Naive thymus-derived CD4-positive, alpha-beta T cell (primary cell): ENCODE data around the gene ATG7. TPM values are rescaled to one million over a fixed set of nuclear protein-coding genes. Genes with fewer than 3 reads are reported as not detected.

Experiments
- ATAC-seq: fragments of 150-1000 bp; cut with Tn5 transposase; 2 replicates; pipeline ENCODE4 v1.10.0; 2021; ENCODE audit warnings: mild to moderate bottlenecking, moderate library complexity
- CTCF ChIA-PET: fragments of 350-600 bp; sonication (Branson Sonifier 250); formaldehyde crosslinking; loops from one replicate; lab custom pipeline; 2021; ENCODE audit warnings: antibody characterized with exemption; lab: Charles Lee
- POLR2A ChIA-PET: fragments of 350-600 bp; sonication (Branson Sonifier 250); formaldehyde crosslinking; loops from one replicate; lab custom pipeline; 2021; ENCODE audit warnings: antibody characterized with exemption, inconsistent platforms; lab: Charles Lee
- DNase-seq, 9 donors: peaks; one replicate each; pipeline versions ENCODE4 v3.0.0 to v3.0.0-alpha.2; 2020 to 2022; ENCODE audit warnings: mixed read lengths in 1 of 9
- H3K27ac ChIP-seq: one replicate; pipeline ENCODE4 v1.7.0; 2013; ENCODE audit warnings: mild to moderate bottlenecking, low read depth, low read length, moderate library complexity
- H3K27me3 ChIP-seq, 2 donors: one replicate each; pipeline ENCODE4 v1.7.0; 2013; ENCODE audit warnings: low read length in 2 of 2, mild to moderate bottlenecking in 2 of 2, moderate library complexity in 2 of 2; ENCODE audit not compliant: control insufficient read depth in 2 of 2, insufficient read depth in 2 of 2
- H3K36me3 ChIP-seq, 3 experiments: 1 replicate in 2 of 3; 2 replicates in 1 of 3; pipeline ENCODE4 v1.7.0; 2013; ENCODE audit warnings: low read length in 3 of 3, mild to moderate bottlenecking in 3 of 3, moderate library complexity in 1 of 3; ENCODE audit not compliant: insufficient read depth in 3 of 3, control insufficient read depth in 2 of 3
- H3K4me1 ChIP-seq, 2 donors: one replicate each; pipeline ENCODE4 v1.7.0; 2013; ENCODE audit warnings: low read length in 2 of 2, mild to moderate bottlenecking in 2 of 2, moderate library complexity in 1 of 2; ENCODE audit not compliant: control insufficient read depth in 2 of 2, insufficient read depth in 2 of 2
- H3K4me3 ChIP-seq: 2 replicates; pipeline ENCODE4 v1.7.0; 2013; ENCODE audit warnings: mild to moderate bottlenecking, low read length
- H3K9me3 ChIP-seq, 3 experiments: 1 replicate in 2 of 3; 2 replicates in 1 of 3; pipeline ENCODE4 v1.7.0; 2013; ENCODE audit warnings: low read length in 3 of 3; ENCODE audit not compliant: control insufficient read depth in 2 of 3
- H3K27ac Mint-ChIP-seq, 9 donors: one replicate each; pipeline ENCODE4 v1.8.0; 2020 to 2022; ENCODE audit warnings: mixed read lengths in 9 of 9, mild to moderate bottlenecking in 8 of 9, moderate library complexity in 5 of 9, inconsistent platforms in 2 of 9
- H3K27me3 Mint-ChIP-seq, 5 donors: one replicate each; pipeline ENCODE4 v1.8.0; 2021 to 2022; ENCODE audit warnings: mixed read lengths in 5 of 5, mild to moderate bottlenecking in 1 of 5
- H3K36me3 Mint-ChIP-seq, 5 donors: one replicate each; pipeline ENCODE4 v1.8.0; 2020 to 2022; ENCODE audit warnings: mixed read lengths in 5 of 5, mild to moderate bottlenecking in 3 of 5, inconsistent platforms in 1 of 5
- H3K4me1 Mint-ChIP-seq, 7 donors: one replicate each; pipeline ENCODE4 v1.8.0; 2020 to 2022; ENCODE audit warnings: mixed read lengths in 7 of 7, mild to moderate bottlenecking in 3 of 7, inconsistent platforms in 1 of 7
- H3K4me3 Mint-ChIP-seq, 10 donors: one replicate each; pipeline ENCODE4 v1.8.0; 2020 to 2022; ENCODE audit warnings: mild to moderate bottlenecking in 10 of 10, mixed read lengths in 10 of 10, moderate library complexity in 6 of 10, inconsistent platforms in 2 of 10
- H3K9me3 Mint-ChIP-seq, 11 donors: one replicate each; pipeline ENCODE4 v1.8.0; 2020 to 2022; ENCODE audit warnings: mixed read lengths in 11 of 11, mild to moderate bottlenecking in 4 of 11, inconsistent platforms in 1 of 11, moderate library complexity in 1 of 11
- intact Hi-C, 2 donors: fragments of 100-400 bp; cut with micrococcal nuclease; formaldehyde crosslinking; loops; one replicate each; pipeline ENCODE4 v1.15.1; 2023
- polyA plus RNA-seq, 2 donors: library from polyadenylated mRNA; unstranded; fragments of 300-500 nt; fragmentation: Illumina TruSeq; gene quantifications; one replicate each; pipeline ENCODE4 v1.2.3, GENCODE V29; 2021
- total RNA-seq, 6 experiments: library from RNA in 5 of 6; stranded (reverse) in 5 of 6; gene quantifications; 1 replicate in 5 of 6; 2 replicates in 1 of 6; pipeline ENCODE4 v1.2.3 and lab custom pipeline; 2021 to 2026

Gene ATG7, protein sequence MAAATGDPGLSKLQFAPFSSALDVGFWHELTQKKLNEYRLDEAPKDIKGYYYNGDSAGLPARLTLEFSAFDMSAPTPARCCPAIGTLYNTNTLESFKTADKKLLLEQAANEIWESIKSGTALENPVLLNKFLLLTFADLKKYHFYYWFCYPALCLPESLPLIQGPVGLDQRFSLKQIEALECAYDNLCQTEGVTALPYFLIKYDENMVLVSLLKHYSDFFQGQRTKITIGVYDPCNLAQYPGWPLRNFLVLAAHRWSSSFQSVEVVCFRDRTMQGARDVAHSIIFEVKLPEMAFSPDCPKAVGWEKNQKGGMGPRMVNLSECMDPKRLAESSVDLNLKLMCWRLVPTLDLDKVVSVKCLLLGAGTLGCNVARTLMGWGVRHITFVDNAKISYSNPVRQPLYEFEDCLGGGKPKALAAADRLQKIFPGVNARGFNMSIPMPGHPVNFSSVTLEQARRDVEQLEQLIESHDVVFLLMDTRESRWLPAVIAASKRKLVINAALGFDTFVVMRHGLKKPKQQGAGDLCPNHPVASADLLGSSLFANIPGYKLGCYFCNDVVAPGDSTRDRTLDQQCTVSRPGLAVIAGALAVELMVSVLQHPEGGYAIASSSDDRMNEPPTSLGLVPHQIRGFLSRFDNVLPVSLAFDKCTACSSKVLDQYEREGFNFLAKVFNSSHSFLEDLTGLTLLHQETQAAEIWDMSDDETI
- total RNA-seq (10 to 100 TPM; 27.0 to 80.3 (median 39.8) TPM), polyA plus RNA-seq (10 to 100 TPM; 12.0 to 15.8 TPM), total RNA-seq (lab: John Stamatoyannopoulos, UW) (33.2 reads per million, percentile 62 among the genes with 10 or more reads in this experiment)

DNA sequence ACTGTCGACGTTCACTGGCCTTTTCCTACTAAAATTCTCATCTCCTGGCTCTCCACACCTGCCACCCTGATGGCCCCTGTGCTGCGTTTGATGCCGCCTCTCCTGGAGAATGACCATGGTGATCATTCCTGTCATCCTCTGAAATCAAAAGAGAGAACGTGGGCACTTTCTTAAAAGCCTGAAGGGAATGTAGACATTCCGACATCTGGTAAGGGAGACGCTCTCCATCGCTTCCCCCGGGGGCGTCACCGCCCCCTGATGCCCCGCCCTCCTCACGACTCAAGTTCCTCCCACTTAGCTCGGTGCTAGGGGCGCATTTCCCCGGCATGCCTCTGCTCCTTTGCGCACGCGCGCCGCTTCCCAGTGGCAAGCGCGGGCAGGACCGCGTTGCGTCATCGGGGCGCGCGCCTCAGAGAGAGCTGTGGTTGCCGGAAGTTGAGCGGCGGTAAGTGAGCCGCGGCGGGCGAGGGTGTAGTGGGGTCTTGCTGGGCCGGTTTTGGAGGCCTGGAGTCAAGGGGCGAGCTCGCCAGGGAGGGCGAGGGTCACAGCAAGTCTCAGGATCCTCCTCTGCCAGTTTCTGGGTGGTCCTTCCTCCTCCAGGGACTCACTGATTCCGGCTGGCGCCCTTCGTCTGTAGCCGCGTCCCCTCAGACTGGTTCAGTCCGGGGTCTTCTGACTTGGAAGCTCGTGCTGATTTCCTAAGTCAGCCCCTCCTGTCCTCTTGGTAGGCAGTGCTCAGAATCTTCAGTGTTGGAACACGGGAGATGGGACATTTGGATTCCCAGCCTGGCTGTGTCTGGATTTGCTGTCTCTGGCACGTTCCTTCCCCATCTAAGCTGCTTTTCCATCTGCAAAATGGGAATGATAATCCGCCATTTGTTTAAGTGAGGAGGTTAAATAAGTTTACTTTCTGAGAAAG is at the start of gene ATG7:
ATG7 (plus strand) TSS at position 412 of the 919 bp plus-strand sequence. CDS start 26,299 bp downstream, outside the sequence.
- Histone ChIP-seq H3K4me3 (peak within 1 kb of the TSS; percentile 79), H3K27ac (peak within 1 kb of the TSS; percentile 92), H3K4me1 (peaks cover 13 to 17% of the 10 kb centered on the region in 2 donors), H3K36me3 (peaks cover 0 to 9% (median 0%) of the 10 kb centered on the region in 3 experiments), H3K27me3 (no peaks in the 10 kb centered on the region), H3K9me3 (no peaks in the 10 kb centered on the region)
- peaks cover 34 to 56% (median 49%) of the 10 kb centered on the region in 7 donors for H3K4me1 Mint-ChIP-seq
- POLR2A ChIA-PET, result interaction anchor here (0.5 to 2.1 kb wide), 13 partner anchors 10 to 1392 kb away, joined by 3 to 21 read pairs (median 4); partner anchors contain the start of genes RAF1, TAMM41, TSEN2 and VGLL4
- CTCF ChIA-PET, result interaction anchor here (0.6 to 1.3 kb wide), 2 partner anchors 19 to 48 kb away, joined by 3 to 5 read pairs; no protein-coding TSS in a partner anchor
- H3K27ac Mint-ChIP-seq, result peak within 1 kb of the TSS; percentile 93 to 99 (median 98)
- intact Hi-C loops, result loop anchor here (1.0 to 10.0 kb wide), 12 partner anchors 19 to 1283 kb away; partner anchors contain the start of genes TAMM41 (in 2 of the 2), VGLL4 (in 2 of the 2), FANCD2 (in 1 of the 2) and MKRN2 (in 1 of the 2)
- H3K27me3 Mint-ChIP-seq, result peaks cover 0 to 2% (median 2%) of the 10 kb centered on the region in 5 donors
- H3K4me3 Mint-ChIP-seq, result peak within 1 kb of the TSS; percentile 90 to 98 (median 96)
- H3K9me3 Mint-ChIP-seq, result peaks cover 0 to 7% (median 3%) of the 10 kb centered on the region in 11 donors
- ATAC-seq (peak; percentile 96), DNase-seq (peak; percentile 95 to 98 (median 97))
- H3K36me3 Mint-ChIP-seq, result peaks cover 10 to 26% (median 25%) of the 10 kb centered on the region in 5 donors

DNA sequence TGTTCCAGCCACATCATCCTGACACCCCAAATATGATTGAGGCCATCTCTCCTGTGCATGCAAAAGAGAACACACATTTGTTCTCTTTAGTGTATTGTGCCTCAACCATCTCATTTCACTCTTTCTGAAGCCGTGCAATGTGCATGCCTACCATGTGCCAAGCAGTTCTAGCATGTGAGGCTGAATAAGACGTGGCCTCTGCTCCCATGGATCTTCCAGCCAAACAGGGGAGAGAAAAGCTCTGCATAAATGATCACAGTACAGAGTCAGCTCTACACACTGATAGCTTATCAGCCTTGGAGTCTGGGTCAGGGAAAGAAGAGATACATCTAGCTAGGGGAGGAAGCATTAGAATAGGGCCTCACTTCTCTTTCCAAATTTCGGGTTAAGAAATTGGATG is 48.2 kb upstream of the ATG7 start:
- ATAC-seq (no peak), DNase-seq (no peak)
- no peak overlapping the region for H3K27ac Mint-ChIP-seq
- Histone ChIP-seq H3K36me3 (no peaks in the 10 kb centered on the region), H3K9me3 (no peaks in the 10 kb centered on the region), H3K4me3 (no peak overlapping the region), H3K27me3 (no peaks in the 10 kb centered on the region), H3K4me1 (no peaks in the 10 kb centered on the region), H3K27ac (no peak overlapping the region)
- no peaks in the 10 kb centered on the region for H3K36me3 Mint-ChIP-seq
- no peak overlapping the region for H3K4me3 Mint-ChIP-seq
- H3K27me3 Mint-ChIP-seq, result peaks cover 0 to 4% (median 0%) of the 10 kb centered on the region in 5 donors
- no peaks in the 10 kb centered on the region for H3K9me3 Mint-ChIP-seq
- ChIA-PET CTCF (interaction anchor here (0.6 kb wide), 1 partner anchor 81 kb away, joined by 3 read pairs; no protein-coding TSS in a partner anchor), POLR2A (no interaction called here)
- intact Hi-C loops, result no loop called here
- peaks cover 0 to 16% (median 9%) of the 10 kb centered on the region in 7 donors for H3K4me1 Mint-ChIP-seq

DNA sequence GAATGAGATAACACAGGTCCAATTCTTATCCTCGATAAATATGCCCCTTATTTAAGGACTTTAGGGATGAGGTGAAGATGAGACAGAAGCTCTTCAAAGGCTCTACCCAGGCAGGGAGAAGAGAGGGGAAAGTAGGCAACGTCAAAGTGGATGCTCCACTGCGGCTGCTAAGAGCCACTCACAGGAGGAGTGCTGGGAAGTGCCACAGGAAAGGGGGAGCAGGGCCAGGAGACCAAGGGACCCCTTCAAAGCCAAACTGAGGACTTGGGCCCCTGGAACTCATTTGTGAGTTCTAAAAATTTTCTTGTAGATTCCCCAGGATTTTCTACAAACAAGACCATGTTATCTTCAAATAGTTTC is 47.3 kb upstream of the ATG7 start:
- H3K4me3 Mint-ChIP-seq, result no peak overlapping the region
- CTCF ChIA-PET, result no interaction called here
- DNase-seq, result no peak

DNA sequence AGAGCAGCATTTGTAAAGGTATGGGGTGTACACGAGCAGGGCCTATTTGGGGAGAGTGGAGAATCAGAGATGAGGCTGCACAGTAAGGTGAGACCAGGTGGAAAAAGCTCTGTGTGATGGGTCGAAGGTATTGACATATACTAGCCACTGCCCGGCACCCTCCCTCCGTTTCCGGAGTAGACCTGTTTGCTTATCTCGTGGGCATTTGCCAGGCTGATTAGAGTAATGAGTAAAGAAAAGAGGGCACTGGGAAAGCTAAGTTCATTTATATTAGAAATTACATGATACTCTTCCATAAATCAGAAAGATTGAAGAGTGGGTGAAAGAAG is 46.2 kb upstream of the ATG7 start:
- DNase-seq (no peak), ATAC-seq (no peak)
- Histone ChIP-seq H3K4me3 (no peak overlapping the region), H3K27me3 (no peaks in the 10 kb centered on the region), H3K9me3 (no peaks in the 10 kb centered on the region), H3K27ac (no peak overlapping the region), H3K36me3 (no peaks in the 10 kb centered on the region), H3K4me1 (no peaks in the 10 kb centered on the region)
- H3K4me3 Mint-ChIP-seq, result no peak overlapping the region
- H3K27ac Mint-ChIP-seq, result peak overlapping the region in 2 of 9 donors; percentile 7 to 26
- intact Hi-C loops, result no loop called here
- peaks cover 0 to 14% (median 0%) of the 10 kb centered on the region in 5 donors for H3K27me3 Mint-ChIP-seq
- peaks cover 0 to 16% (median 9%) of the 10 kb centered on the region in 7 donors for H3K4me1 Mint-ChIP-seq
- H3K9me3 Mint-ChIP-seq, result no peaks in the 10 kb centered on the region
- ChIA-PET CTCF (no interaction called here), POLR2A (no interaction called here)
- no peaks in the 10 kb centered on the region for H3K36me3 Mint-ChIP-seq

More for the DNA sequence above, 47.3 kb upstream of the ATG7 start:
- Mint-ChIP-seq H3K27ac (no peak overlapping the region), H3K27me3 (peaks cover 0 to 7% (median 0%) of the 10 kb centered on the region in 5 donors), H3K4me1 (peaks cover 0 to 16% (median 9%) of the 10 kb centered on the region in 7 donors), H3K36me3 (no peaks in the 10 kb centered on the region), H3K9me3 (no peaks in the 10 kb centered on the region)
- POLR2A ChIA-PET, result no interaction called here
- intact Hi-C loops, result no loop called here
- H3K36me3 ChIP-seq, result no peaks in the 10 kb centered on the region
- H3K4me3 ChIP-seq, result no peak overlapping the region
- no peaks in the 10 kb centered on the region for H3K27me3 ChIP-seq
- H3K27ac ChIP-seq, result no peak overlapping the region
- no peaks in the 10 kb centered on the region for H3K4me1 ChIP-seq
- no peaks in the 10 kb centered on the region for H3K9me3 ChIP-seq
- no peak for ATAC-seq

DNA sequence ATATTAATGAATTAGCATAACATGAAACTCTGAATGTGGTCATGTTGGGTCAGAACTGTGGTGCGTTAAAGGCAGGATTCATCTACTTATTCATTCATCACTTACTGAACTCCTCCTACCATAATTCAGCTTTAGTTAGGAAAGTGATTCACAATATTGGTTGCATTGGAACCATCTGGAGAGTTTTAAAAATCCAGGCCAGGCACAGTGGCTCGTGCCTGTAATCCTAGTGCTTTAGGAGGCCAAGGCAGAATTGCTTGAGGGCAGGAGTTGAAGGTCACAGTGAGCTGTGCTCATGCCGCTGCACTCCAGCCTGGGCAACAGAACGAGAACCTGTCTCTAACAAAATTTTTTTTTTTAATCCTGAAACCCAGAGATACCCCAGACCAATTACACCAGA is 44.2 kb upstream of the ATG7 start:
- Mint-ChIP-seq H3K27ac (no peak overlapping the region), H3K4me3 (no peak overlapping the region), H3K36me3 (no peaks in the 10 kb centered on the region), H3K27me3 (peaks cover 0 to 21% (median 0%) of the 10 kb centered on the region in 5 donors), H3K4me1 (peaks cover 0 to 16% (median 9%) of the 10 kb centered on the region in 7 donors), H3K9me3 (no peaks in the 10 kb centered on the region)
- POLR2A ChIA-PET, result no interaction called here
- Histone ChIP-seq H3K27ac (no peak overlapping the region), H3K4me3 (no peak overlapping the region), H3K36me3 (no peaks in the 10 kb centered on the region), H3K9me3 (no peaks in the 10 kb centered on the region), H3K4me1 (no peaks in the 10 kb centered on the region), H3K27me3 (no peaks in the 10 kb centered on the region)
- ATAC-seq (no peak), DNase-seq (no peak)
- intact Hi-C loops, result no loop called here
- CTCF ChIA-PET, result no interaction called here

DNA sequence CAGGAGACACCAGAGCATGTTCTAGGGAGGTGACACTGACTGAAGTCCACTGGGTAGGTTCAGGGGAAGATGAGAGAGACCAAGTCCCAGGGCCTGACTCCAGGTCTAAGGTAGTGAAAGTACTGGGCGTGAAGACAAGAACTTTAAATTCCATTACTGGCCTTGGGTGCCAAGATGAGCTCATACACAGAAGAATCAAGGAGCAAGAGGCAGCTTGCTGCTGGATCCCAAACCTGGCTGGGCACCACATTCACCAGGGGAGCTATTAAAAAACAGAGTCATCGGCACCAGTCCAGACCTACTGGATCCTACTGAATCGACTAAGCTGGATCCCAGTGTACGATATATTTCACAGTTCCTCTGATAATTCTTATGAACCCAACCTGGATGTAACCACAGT is 42.1 kb upstream of the ATG7 start:
- Histone ChIP-seq H3K36me3 (no peaks in the 10 kb centered on the region), H3K4me3 (no peak overlapping the region), H3K27me3 (no peaks in the 10 kb centered on the region), H3K9me3 (no peaks in the 10 kb centered on the region), H3K27ac (no peak overlapping the region), H3K4me1 (no peaks in the 10 kb centered on the region)
- Mint-ChIP-seq H3K36me3 (no peaks in the 10 kb centered on the region), H3K27ac (no peak overlapping the region), H3K4me1 (peaks cover 0 to 16% (median 9%) of the 10 kb centered on the region in 7 donors), H3K9me3 (no peaks in the 10 kb centered on the region), H3K27me3 (peaks cover 0 to 34% (median 7%) of the 10 kb centered on the region in 5 donors), H3K4me3 (no peak overlapping the region)
- ATAC-seq, result no peak
- no peak for DNase-seq
- intact Hi-C loops, result no loop called here
- CTCF ChIA-PET, result interaction anchor here (0.8 kb wide), 1 partner anchor 10 kb away, joined by 3 read pairs; no protein-coding TSS in a partner anchor
- POLR2A ChIA-PET, result no interaction called here
